Measurements from ENCODE around the gene CBX5. TPM values are rescaled to one million over a fixed set of nuclear protein-coding genes. Genes with fewer than 3 reads are reported as not detected.

CBX5 gene
- total and polyA plus RNA-seq, 9 of the 15 experiments (the other 6 are each of a cell fraction or from before 2014, with no cell fraction given) = 32.6 to 102 (median 59.2) TPM

DNA sequence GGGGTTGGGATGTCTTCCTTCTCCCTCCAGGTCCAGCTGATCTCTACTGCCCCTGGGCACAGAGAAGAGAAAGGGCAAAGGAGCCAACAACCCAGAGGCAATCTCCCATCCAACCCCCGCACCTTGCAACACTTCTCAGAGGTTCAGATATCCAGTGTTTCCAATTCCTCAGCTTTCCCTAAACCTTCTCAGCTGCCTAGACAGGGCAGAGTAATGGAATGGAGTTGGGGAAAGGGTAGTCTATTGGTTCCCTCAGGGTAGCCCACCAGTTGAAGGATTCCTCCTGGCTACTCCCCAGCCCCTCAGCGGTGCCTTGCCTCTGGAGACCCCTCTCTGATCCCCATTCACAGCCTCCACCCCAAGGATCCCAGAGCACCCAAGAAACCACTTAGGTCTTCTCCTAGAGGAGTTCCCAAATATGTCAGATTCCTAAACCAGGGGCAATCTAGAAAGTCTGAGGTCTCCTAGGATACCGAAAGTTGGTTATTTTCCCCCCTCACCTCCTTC lies 20.4 kb upstream of the CBX5 start:
- Histone ChIP-seq H3K27me3 (ENCODE audit: control insufficient read depth in 2 of 2, insufficient read depth in 2 of 2, low read length in 2 of 2) (no peaks in the 10 kb centered on the region), H3K4me3 (peak overlapping the region; percentile 78), H2AFZ (ENCODE audit: low read depth, low read length) (no peak overlapping the region), H3K9ac (ENCODE audit: insufficient read depth in 1 of 2, low read depth in 2 of 2, low read length in 2 of 2) (peak overlapping the region; percentile 92 to 93), H4K20me1 (replicated peaks; ENCODE audit: control insufficient read depth, insufficient read depth, low read length) (no peaks in the 10 kb centered on the region), H3K9me1 (ENCODE audit: control insufficient read depth, insufficient read depth, low read length) (no peaks in the 10 kb centered on the region), H3K79me2 (ENCODE audit: control insufficient read depth, insufficient read depth, low read length) (peaks cover 93% of the 10 kb centered on the region), H3K4me1 (replicated peaks in 1 of 2; ENCODE audit: control insufficient read depth in 2 of 2, insufficient read depth in 2 of 2, low read length in 2 of 2) (peaks cover 23 to 33% of the 10 kb centered on the region in 2 experiments), H3K4me2 (ENCODE audit: insufficient read depth, low read length) (peak overlapping the region; percentile 100), H3K27ac (ENCODE audit: extremely low read depth, low read depth, low read length) (peak overlapping the region; percentile 88), H3K36me3 (ENCODE audit: control insufficient read depth, insufficient read depth, low read length) (peaks cover 41% of the 10 kb centered on the region), H3K9me3 (replicated peaks; ENCODE audit: control insufficient read depth, insufficient read depth, low read depth, low read length) (no peaks in the 10 kb centered on the region)
- ChIA-PET POLR2A (interaction anchor here (0.5 to 4.1 kb wide), 9 partner anchors 9 to 639 kb away, joined by 3 to 19 read pairs (median 8); partner anchors contain the start of genes CBX5, COPZ1 and HNRNPA1), CTCF (ENCODE audit: low intra/inter-chr PET ratio) (interaction anchor here (0.7 kb wide), 1 partner anchor 1942 kb away, joined by 3 read pairs; no protein-coding TSS in a partner anchor)
- DNase-seq (ENCODE audit: extremely low read depth in 1 of 4, low spot score in 3 of 4) (no peak), ATAC-seq (no peak), FAIRE-seq (no peak)
- TSS peak; percentile 52 for BruUV-seq (replicated peaks)
- in situ Hi-C loops (cut with MboI) (no loop called here), intact Hi-C loops (cut with micrococcal nuclease) (no loop called here)
- 0% methylated on average over 3 of the region's 3 CpGs for WGBS (ENCODE audit: insufficient coverage, low coverage, missing lambda C conversion rate)
- TF ChIP-seq RBM39 (optimal IDR thresholded peaks at IDR 0.05; ENCODE audit: low read depth, low read length) = no peak
- TF ChIP-seq, protein P1, sequence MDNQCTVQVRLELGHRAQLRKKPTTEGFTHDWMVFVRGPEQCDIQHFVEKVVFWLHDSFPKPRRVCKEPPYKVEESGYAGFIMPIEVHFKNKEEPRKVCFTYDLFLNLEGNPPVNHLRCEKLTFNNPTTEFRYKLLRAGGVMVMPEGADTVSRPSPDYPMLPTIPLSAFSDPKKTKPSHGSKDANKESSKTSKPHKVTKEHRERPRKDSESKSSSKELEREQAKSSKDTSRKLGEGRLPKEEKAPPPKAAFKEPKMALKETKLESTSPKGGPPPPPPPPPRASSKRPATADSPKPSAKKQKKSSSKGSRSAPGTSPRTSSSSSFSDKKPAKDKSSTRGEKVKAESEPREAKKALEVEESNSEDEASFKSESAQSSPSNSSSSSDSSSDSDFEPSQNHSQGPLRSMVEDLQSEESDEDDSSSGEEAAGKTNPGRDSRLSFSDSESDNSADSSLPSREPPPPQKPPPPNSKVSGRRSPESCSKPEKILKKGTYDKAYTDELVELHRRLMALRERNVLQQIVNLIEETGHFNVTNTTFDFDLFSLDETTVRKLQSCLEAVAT (IDR thresholded peaks at IDR 0.05) = peak in 1 of 2 experiments; percentile 7; a peak in 1 of 4 replicates
- TF ChIP-seq SIN3A (IDR thresholded peaks at IDR 0.05; ENCODE audit: borderline replicate concordance in 2 of 2, control insufficient read depth in 1 of 2, low read depth in 2 of 2, low read length in 2 of 2) = peak in 1 of 2 experiments; percentile 39; a peak in 1 of 4 replicates
- no peak for TF ChIP-seq KLF13 (tag; IDR thresholded peaks at IDR 0.05; ENCODE audit: borderline replicate concordance, low read depth)
- TF ChIP-seq COPS2 (conservative IDR thresholded peaks at IDR 0.05) = no peak
- TF ChIP-seq ZNF282 (CRISPR knock-in tag; IDR thresholded peaks at IDR 0.05) = no peak
- TF ChIP-seq ZFP36 (IDR thresholded peaks at IDR 0.05; ENCODE audit: low read depth, low read length, partially characterized antibody) = no peak
- no peak for TF ChIP-seq RB1 (IDR thresholded peaks at IDR 0.05; ENCODE audit: low read depth)
- no peak for TF ChIP-seq NFXL1 (CRISPR knock-in tag; IDR thresholded peaks at IDR 0.05)
- TF ChIP-seq, protein P2, sequence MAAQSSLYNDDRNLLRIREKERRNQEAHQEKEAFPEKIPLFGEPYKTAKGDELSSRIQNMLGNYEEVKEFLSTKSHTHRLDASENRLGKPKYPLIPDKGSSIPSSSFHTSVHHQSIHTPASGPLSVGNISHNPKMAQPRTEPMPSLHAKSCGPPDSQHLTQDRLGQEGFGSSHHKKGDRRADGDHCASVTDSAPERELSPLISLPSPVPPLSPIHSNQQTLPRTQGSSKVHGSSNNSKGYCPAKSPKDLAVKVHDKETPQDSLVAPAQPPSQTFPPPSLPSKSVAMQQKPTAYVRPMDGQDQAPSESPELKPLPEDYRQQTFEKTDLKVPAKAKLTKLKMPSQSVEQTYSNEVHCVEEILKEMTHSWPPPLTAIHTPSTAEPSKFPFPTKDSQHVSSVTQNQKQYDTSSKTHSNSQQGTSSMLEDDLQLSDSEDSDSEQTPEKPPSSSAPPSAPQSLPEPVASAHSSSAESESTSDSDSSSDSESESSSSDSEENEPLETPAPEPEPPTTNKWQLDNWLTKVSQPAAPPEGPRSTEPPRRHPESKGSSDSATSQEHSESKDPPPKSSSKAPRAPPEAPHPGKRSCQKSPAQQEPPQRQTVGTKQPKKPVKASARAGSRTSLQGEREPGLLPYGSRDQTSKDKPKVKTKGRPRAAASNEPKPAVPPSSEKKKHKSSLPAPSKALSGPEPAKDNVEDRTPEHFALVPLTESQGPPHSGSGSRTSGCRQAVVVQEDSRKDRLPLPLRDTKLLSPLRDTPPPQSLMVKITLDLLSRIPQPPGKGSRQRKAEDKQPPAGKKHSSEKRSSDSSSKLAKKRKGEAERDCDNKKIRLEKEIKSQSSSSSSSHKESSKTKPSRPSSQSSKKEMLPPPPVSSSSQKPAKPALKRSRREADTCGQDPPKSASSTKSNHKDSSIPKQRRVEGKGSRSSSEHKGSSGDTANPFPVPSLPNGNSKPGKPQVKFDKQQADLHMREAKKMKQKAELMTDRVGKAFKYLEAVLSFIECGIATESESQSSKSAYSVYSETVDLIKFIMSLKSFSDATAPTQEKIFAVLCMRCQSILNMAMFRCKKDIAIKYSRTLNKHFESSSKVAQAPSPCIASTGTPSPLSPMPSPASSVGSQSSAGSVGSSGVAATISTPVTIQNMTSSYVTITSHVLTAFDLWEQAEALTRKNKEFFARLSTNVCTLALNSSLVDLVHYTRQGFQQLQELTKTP (IDR thresholded peaks at IDR 0.05; ENCODE audit: low read depth in 1 of 2, partially characterized antibody in 2 of 2) = no peak
- TF ChIP-seq TRIM28 (IDR thresholded peaks at IDR 0.05) = no peak
- TF ChIP-seq SMAD4 (CRISPR knock-in tag; conservative IDR thresholded peaks at IDR 0.05) = no peak
- no peak for TF ChIP-seq NR3C1 (CRISPR knock-in tag; IDR thresholded peaks at IDR 0.05)
- TF ChIP-seq, protein P3, sequence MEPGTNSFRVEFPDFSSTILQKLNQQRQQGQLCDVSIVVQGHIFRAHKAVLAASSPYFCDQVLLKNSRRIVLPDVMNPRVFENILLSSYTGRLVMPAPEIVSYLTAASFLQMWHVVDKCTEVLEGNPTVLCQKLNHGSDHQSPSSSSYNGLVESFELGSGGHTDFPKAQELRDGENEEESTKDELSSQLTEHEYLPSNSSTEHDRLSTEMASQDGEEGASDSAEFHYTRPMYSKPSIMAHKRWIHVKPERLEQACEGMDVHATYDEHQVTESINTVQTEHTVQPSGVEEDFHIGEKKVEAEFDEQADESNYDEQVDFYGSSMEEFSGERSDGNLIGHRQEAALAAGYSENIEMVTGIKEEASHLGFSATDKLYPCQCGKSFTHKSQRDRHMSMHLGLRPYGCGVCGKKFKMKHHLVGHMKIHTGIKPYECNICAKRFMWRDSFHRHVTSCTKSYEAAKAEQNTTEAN (CRISPR knock-in tag; IDR thresholded peaks at IDR 0.05) = no peak
- TF ChIP-seq ZNF507 (tag; conservative IDR thresholded peaks at IDR 0.05) = no peak
- no peak for TF ChIP-seq ZNF184 (CRISPR knock-in tag; IDR thresholded peaks at IDR 0.05)
- peak; percentile 86 for TF ChIP-seq CHD1 (IDR thresholded peaks at IDR 0.05; ENCODE audit: low read length)
